Gastroesophageal sphincter (tissue), 4 donors: ENCODE data around the gene IRF8. TPM values are rescaled to one million over a fixed set of nuclear protein-coding genes. Genes with fewer than 3 reads are reported as not detected.

ENCODE experiments used
- ATAC-seq: fragments of 150-250 bp; one replicate; pipeline ENCODE4 v1.9.1; 2016; ENCODE audit warnings: mild to moderate bottlenecking, moderate library complexity
- H3K27ac ChIP-seq, 4 donors: fragments of 200-600 bp; sonication (generic) in 3 of 4; 1 replicate in 3 of 4; 2 replicates in 1 of 4; pipeline ENCODE4 v1.5.1; 2016 to 2019
- H3K27me3 ChIP-seq: fragments of 200-600 bp; sonication (generic); one replicate; pipeline ENCODE4 v1.5.1; 2019
- H3K36me3 ChIP-seq, 2 donors: fragments of 200-600 bp; sonication (generic); one replicate each; pipeline ENCODE4 v1.5.1; 2019; ENCODE audit warnings: control low read depth in 1 of 2
- H3K4me1 ChIP-seq, 3 donors: fragments of 200-600 bp; sonication (generic); 1 replicate in 2 of 3; 2 replicates in 1 of 3; pipeline ENCODE4 v1.5.1; 2016 to 2019; ENCODE audit warnings: control low read depth in 2 of 3
- H3K4me3 ChIP-seq, 2 donors: fragments of 200-600 bp; sonication (generic); one replicate each; pipeline ENCODE4 v1.5.1; 2019; ENCODE audit warnings: mild to moderate bottlenecking in 1 of 2, moderate library complexity in 1 of 2
- H3K9me3 ChIP-seq, 3 donors: fragments of 200-600 bp; sonication (generic); one replicate each; pipeline ENCODE4 v1.5.1; 2017 to 2019; ENCODE audit warnings: control low read depth in 2 of 3
- EP300 ChIP-seq: sonication (generic); formaldehyde crosslinking; IDR thresholded peaks from one replicate; pipeline ENCODE4 v1.6.1; 2017; ENCODE audit warnings: antibody characterized with exemption, mild to moderate bottlenecking
- POLR2A ChIP-seq, 2 donors: fragments of 450-650 bp; IDR thresholded peaks; one replicate each; pipeline ENCODE4 v1.6.1; 2017; ENCODE audit warnings: antibody characterized with exemption in 2 of 2, mild to moderate bottlenecking in 2 of 2, moderate library complexity in 1 of 2
- POLR2AphosphoS5 ChIP-seq: sonication (generic); formaldehyde crosslinking; IDR thresholded peaks from one replicate; pipeline ENCODE4 v1.6.1; 2017; ENCODE audit warnings: antibody characterized with exemption
- WGBS, 2 donors: methylation state at CpG; one replicate each; pipeline ENCODE4 v1.1.5; 2018; ENCODE audit warnings: low coverage in 1 of 2; 5-methylcytosine and 5-hydroxymethylcytosine counted together
- total RNA-seq, 4 donors: library from RNA; depleted of rRNA; stranded (reverse); fragments of >200 nt; gene quantifications; one replicate each; pipeline ENCODE4 v1.1.0, GENCODE V29; 2016
- TF ChIP-seq, protein P1 (sequence below), 4 experiments: fragments of 200-600 bp in 2 of 4; fragments of 450-650 bp in 2 of 4; sonication (generic) in 1 of 4; IDR thresholded peaks; one replicate each; pipeline ENCODE4 v1.5.1; 2017 to 2019; ENCODE audit warnings: antibody characterized with exemption in 4 of 4, mild to moderate bottlenecking in 2 of 4, moderate library complexity in 2 of 4

Gene IRF8
- total RNA-seq, 4 donors from 2014 or later: 2.4 to 13.8 (median 9.0) TPM

DNA sequence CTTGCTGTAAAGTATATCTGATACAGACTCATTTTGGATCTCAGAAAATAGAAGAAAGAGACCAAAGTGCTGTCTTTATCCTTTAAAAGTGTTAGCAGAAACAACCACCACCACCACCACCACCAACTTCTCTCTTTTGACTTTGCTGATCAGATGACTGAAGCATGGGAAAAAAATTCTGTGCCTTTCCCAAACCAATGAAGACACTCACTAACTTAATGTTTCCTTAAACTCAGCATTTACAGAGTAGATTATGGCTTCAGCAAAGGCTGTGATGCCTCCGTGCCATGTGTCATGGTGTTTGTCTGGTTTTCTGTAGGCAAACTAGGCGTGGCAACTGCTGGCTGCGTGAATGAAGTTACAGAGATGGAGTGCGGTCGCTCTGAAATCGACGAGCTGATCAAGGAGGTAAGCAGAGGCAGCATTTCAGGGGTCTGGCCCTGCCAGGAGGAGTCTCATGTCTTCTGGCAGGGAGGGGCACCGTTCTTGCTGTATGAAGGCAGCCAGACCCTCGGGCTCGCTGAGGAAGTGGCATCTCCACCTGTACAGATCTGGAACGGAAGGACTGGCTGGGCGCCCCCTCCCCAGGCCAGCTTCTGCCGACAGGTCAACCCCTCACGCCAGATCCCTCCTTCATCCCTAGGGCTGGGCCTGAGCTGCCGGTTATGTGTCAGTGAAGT lies 12.4 kb downstream of the IRF8 start:
- H3K27ac ChIP-seq: no peak overlapping the region
- H3K4me1 ChIP-seq: peaks cover 0 to 22% (median 0%) of the 10 kb centered on the region in 3 donors
- no peak overlapping the region for H3K4me3 ChIP-seq
- 86 to 89% methylated on average over 7 to 14 of the region's 15 CpGs for WGBS, 2 donors
- H3K36me3 ChIP-seq: no peaks in the 10 kb centered on the region
- no peaks in the 10 kb centered on the region for H3K27me3 ChIP-seq
- no peak for TF ChIP-seq EP300
- TF ChIP-seq, protein P1, sequence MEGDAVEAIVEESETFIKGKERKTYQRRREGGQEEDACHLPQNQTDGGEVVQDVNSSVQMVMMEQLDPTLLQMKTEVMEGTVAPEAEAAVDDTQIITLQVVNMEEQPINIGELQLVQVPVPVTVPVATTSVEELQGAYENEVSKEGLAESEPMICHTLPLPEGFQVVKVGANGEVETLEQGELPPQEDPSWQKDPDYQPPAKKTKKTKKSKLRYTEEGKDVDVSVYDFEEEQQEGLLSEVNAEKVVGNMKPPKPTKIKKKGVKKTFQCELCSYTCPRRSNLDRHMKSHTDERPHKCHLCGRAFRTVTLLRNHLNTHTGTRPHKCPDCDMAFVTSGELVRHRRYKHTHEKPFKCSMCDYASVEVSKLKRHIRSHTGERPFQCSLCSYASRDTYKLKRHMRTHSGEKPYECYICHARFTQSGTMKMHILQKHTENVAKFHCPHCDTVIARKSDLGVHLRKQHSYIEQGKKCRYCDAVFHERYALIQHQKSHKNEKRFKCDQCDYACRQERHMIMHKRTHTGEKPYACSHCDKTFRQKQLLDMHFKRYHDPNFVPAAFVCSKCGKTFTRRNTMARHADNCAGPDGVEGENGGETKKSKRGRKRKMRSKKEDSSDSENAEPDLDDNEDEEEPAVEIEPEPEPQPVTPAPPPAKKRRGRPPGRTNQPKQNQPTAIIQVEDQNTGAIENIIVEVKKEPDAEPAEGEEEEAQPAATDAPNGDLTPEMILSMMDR (IDR thresholded peaks at IDR 0.05): no peak
- no peak for TF ChIP-seq POLR2AphosphoS5
- no peak for TF ChIP-seq POLR2A (IDR thresholded peaks at IDR 0.05)
- H3K9me3 ChIP-seq: no peaks in the 10 kb centered on the region
- no peak for ATAC-seq

DNA sequence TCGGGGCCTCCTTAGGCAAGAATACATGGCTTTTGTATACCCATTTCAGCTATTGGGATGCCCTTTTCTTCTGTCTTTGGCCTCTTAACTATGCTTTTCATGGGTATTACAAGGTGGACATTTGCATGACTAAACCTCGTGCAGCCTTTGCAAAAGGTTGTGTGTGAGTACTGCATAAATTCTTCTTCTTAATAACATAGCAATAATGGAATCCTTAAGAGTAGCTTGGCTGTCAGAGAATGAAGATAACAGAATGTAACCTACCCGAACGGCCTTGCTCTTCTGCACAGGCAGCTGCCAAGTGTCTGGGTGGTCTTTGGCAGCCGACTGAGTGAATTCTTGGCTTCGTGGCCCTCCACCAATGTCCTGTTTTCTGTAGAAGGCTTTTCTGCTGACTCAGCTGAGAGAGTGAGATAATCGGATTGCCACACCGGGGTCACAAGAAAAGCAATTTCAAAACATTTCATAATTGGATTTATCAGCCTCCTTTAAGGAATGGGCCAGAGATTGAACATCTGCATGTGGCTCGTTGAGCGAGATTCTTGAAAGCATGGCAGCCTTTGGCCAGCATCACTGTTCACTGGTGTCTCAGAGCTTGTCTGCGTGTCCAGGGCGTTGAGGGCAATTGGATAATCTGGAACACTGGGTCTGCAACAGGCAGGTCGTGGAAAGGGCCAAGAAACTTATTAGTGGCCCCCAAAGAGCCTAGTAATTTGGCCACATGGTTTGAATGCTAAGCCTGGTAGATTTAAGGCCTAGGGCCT lies 13.4 kb downstream of the IRF8 start:
- peak; percentile 65 for ATAC-seq
- Histone ChIP-seq H3K9me3 (no peaks in the 10 kb centered on the region), H3K27me3 (no peaks in the 10 kb centered on the region), H3K4me1 (peaks cover 0 to 22% (median 0%) of the 10 kb centered on the region in 3 donors), H3K27ac (no peak overlapping the region), H3K4me3 (no peak overlapping the region), H3K36me3 (no peaks in the 10 kb centered on the region)
- TF ChIP-seq POLR2AphosphoS5 (peak; percentile 25), EP300 (no peak)
- WGBS, 2 donors: 19 to 34% methylated on average over 5 to 8 of the region's 13 CpGs

DNA sequence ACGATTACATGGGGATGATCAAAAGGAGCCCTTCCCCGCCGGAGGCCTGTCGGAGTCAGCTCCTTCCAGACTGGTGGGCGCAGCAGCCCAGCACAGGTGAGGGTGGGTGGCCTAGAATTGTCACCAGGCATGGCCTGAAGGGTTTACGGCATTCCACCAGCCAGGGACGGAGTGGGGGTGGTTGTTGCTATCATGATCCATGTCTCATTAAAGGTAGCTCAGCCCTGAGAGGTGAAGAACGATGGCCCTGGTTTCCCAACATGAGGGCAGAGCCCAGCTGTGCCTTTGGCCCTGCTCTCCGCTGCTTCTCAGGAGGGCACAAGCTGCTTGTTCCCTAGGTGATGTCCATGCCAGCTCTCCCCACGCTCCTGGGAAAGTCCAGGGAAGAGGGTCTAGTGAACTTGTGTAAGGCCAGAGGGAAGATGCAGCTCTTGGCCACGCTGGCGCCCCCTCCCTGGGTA lies 14.2 kb downstream of the IRF8 start:
- no peak for ATAC-seq
- 80 to 100% methylated on average over 1 to 5 of the region's 12 CpGs for WGBS, 2 donors
- Histone ChIP-seq H3K36me3 (no peaks in the 10 kb centered on the region), H3K4me1 (peaks cover 0 to 22% (median 0%) of the 10 kb centered on the region in 3 donors), H3K27me3 (no peaks in the 10 kb centered on the region), H3K27ac (no peak overlapping the region), H3K9me3 (no peaks in the 10 kb centered on the region), H3K4me3 (no peak overlapping the region)
- no peak for TF ChIP-seq POLR2A (IDR thresholded peaks at IDR 0.05)
- TF ChIP-seq, protein P1 (IDR thresholded peaks at IDR 0.05): no peak
- no peak for TF ChIP-seq EP300
- no peak for TF ChIP-seq POLR2AphosphoS5

DNA sequence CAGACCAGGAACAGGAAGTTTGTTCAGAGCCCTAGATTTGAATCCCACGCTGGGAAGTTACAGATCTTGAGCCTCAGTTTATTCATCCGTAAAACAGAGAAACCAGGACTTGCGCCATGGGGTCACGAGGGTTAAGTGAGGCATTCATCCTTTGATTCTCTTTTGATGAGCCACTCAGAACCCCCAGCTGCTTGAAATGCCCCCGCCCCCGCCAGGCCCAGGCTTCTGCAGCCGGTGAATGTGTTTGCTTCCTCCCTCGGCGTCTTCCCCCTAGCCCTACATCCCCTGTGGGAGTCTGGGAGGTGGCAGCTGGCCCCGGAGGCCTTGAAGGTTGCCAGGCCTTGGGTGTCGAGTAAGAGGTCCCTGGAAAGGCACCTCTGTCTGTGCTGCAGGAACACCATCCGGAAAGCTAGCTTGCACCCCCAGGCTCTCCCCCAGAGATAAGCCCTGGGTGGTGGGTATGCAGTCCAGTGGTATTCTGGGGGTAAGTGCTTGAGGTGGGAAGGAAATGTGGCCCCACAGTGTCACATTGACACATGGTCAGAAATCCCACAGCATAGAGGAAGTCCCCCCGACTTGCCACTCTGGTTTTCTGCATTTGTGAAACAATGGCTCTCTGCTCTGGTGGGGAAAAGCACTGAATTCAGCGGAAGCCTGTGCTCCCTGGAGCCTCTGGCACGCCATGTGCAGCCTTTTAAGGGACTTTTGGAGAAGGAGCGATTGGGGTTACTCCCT lies 14.9 kb downstream of the IRF8 start:
- Histone ChIP-seq H3K4me1 (peaks cover 0 to 22% (median 0%) of the 10 kb centered on the region in 3 donors), H3K27me3 (no peaks in the 10 kb centered on the region), H3K36me3 (peaks cover 0 to 7% of the 10 kb centered on the region in 2 donors), H3K27ac (no peak overlapping the region), H3K4me3 (no peak overlapping the region), H3K9me3 (no peaks in the 10 kb centered on the region)
- WGBS, 2 donors: 90 to 94% methylated on average over 6 to 7 of the region's 16 CpGs
- no peak for ATAC-seq
- TF ChIP-seq EP300 (no peak), POLR2A (IDR thresholded peaks at IDR 0.05) (no peak), POLR2AphosphoS5 (no peak)
- TF ChIP-seq, protein P1 (IDR thresholded peaks at IDR 0.05): no peak

DNA sequence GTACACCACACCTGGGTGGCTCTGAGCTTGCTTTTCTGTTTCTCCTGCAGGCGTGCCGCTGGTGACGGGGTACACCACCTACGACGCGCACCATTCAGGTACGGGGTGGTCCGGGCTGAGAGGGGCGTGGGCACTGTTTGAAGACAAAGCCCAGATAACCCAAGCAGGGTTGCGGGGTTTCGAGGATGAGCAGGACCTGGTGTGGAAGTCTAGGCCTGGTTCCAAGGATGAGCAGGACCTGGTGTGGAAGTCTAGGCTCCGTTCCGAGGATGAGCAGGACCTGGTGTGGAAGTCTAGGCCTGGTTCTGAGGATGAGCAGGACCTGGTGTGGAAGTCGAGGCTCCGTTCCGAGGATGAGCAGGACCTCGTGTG lies 15.4 kb downstream of the IRF8 start:
- Histone ChIP-seq H3K4me3 (no peak overlapping the region), H3K27ac (no peak overlapping the region), H3K9me3 (no peaks in the 10 kb centered on the region), H3K27me3 (no peaks in the 10 kb centered on the region), H3K36me3 (peaks cover 0 to 9% of the 10 kb centered on the region in 2 donors), H3K4me1 (peaks cover 0 to 22% (median 0%) of the 10 kb centered on the region in 3 donors)
- ATAC-seq: no peak
- WGBS, 2 donors: 100% methylated on average over 2 of the region's 17 CpGs; no CpG with 5 or more reads in 1 of the 2 donors
- TF ChIP-seq EP300 (no peak), POLR2AphosphoS5 (no peak), POLR2A (IDR thresholded peaks at IDR 0.05) (no peak)
- TF ChIP-seq, protein P1 (IDR thresholded peaks at IDR 0.05): no peak
